ENCODE results near the gene APOBEC3C. TPM values are rescaled to one million over a fixed set of nuclear protein-coding genes. Genes with fewer than 3 reads are reported as not detected.
"Not testable (repeated sequence)": the region's sequence is repeated elsewhere in the genome, so short reads cannot be mapped to it uniquely, and the experiment has no call there.

The APOBEC3C gene
- total RNA-seq, 1 donor from 2014 or later: 7.8 TPM

DNA sequence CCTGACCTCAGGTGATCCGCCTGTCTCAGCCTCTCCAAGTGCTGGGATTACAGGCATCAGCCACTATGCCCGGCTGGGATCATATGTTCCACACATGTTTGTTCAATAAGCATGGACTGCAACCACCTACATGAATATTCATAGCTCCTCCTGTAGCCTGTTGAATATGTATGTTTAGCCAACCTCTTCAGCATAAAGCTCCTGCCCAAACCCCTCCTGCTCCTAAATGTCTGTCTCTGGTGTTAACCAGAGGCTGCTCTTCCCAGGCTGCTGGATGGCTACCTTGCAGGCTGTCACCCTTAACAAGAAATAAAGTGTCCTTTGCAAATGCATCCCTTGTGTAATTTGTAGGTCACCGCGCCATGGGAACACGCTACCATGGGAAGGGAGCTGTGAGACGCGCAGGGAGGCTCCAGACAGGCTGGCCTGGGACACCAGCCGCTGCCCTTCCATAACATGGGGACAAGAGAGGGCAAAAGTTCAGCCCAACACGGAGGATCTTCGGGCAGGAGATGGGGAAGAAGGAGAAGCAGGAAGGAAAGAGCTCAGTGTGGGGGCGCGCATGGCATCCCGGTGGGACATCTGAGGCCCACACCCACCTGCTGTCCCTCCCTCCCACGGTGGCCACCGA lies 6.1 kb downstream of the APOBEC3C start:
- not testable (repeated sequence) for DNase-seq (ENCODE audit: low read depth, low spot score)

DNA sequence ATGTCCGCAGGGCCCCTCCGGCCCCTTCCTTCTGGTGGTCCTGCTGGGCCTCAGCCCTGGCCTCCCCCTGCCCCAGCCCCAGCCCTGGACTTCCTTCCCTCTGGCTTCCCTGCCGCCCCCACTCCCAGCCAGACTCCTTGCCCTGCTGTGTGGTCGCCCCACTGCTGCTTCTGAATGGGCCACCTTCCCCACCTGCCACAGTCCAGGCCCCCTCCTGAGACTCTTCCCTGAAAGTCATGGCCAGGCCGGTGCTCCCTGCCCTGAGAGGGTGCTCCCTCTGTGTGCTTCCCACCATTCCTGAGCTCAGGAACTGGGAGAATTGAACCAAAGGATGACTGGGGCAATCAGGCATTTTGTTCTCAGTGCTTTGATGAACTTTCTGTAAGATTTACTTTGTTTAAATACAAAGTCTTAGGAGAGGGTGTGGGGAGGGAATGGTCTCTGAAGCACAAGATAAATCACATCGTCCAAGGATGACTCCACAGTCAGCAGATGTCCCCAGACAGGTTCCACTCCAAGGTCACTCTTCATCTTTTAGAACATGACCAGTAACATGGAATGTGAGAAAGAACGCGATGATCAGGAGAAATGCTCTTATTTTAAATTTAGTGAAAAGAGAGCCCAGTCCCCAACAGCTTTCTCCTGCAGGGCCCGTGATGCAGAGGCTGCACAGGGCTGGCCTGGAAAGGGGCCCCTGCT lies 7.6 kb downstream of the APOBEC3C start:
- no peak for DNase-seq (ENCODE audit: low read depth, low spot score)

DNA sequence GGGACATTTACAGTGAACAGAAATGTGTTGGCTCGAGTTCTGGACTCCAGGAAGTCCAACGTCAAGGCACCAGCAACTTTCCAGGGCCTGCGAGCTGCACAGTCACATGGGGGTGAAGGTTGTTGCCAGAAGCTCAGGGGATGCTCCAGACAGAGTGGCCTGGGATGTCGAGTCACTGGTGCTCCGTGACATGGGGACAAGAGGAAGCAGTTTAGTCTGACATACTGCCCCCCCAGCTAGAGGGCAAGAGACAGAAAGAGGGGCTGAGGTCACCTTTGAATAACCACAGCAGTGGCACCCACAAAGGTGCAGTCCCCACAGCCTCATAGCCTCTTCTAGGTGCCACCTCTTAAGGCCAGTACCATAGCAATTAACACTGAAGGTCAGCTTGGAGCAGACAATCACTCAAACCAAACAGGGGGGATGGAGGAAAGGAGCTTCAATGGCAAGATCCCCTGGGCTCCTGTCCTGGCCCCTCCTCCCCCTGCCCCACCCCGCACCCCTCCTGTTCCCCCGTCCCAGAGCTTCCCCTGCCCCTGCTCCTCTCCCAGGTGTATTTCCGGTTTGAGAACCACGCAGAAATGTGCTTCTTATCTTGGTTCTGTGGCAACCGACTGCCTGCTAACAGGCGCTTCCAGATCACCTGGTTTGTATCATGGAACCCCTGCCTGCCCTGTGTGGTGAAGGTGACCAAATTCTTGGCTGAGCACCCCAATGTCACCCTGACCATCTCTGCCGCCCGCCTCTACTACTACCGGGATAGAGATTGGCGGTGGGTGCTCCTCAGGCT lies 10.7 kb downstream of the APOBEC3C start:
- no peak for DNase-seq (ENCODE audit: low read depth, low spot score)

GRCh38 chr22:39026509-39027150 lies 12.6 kb downstream of the APOBEC3C start:
- DNase-seq (ENCODE audit: low read depth, low spot score): no peak

DNA sequence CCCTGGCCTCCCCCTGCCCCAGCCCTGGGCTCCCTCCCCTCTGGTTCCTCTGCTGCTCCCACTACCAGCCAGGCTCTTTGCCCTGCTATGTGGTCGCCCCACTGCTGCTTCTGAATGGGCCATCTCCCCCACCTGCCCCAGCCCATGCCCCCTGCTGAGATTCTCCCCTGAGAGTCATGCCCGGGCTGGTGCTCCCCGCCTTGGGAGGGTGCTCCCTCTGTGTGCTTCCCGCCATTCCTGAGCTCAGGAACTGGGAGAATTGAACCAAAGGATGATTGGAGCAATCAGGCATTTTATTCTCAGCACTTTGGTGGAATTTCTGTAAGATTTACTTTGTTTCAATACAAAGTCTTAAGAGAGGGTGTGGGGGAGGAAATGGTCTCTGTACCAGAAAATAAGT lies 13.7 kb downstream of the APOBEC3C start:
- no peak for DNase-seq (ENCODE audit: low read depth, low spot score)

- no peak for DNase-seq (ENCODE audit: low read depth, low spot score)
Observed at GRCh38 chr22:39028281-39028680, 14.2 kb downstream of the APOBEC3C start.

DNA sequence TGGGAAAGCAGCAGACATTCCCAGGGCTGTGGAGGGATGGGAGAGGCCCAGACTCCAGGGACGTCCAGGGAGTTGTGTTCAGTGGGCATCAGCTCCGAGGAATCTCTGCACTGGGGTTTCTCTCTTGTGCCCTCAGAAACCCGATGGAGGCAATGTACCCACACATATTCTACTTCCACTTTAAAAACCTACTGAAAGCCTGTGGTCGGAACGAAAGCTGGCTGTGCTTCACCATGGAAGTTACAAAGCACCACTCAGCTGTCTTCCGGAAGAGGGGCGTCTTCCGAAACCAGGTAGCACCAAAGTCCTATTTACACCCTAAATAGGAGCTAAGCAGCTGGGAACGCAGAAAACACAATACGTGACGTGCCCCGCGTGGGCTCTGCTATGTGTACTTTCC lies 15.2 kb downstream of the APOBEC3C start:
- DNase-seq (ENCODE audit: low read depth, low spot score): no peak

- DNase-seq (ENCODE audit: low read depth, low spot score): no peak
Observed at GRCh38 chr22:39030705-39031104, 16.6 kb downstream of the APOBEC3C start.

- not testable (repeated sequence) for DNase-seq (ENCODE audit: low read depth, low spot score)
Observed at GRCh38 chr22:39031434-39032295, 17.6 kb downstream of the APOBEC3C start.

DNA sequence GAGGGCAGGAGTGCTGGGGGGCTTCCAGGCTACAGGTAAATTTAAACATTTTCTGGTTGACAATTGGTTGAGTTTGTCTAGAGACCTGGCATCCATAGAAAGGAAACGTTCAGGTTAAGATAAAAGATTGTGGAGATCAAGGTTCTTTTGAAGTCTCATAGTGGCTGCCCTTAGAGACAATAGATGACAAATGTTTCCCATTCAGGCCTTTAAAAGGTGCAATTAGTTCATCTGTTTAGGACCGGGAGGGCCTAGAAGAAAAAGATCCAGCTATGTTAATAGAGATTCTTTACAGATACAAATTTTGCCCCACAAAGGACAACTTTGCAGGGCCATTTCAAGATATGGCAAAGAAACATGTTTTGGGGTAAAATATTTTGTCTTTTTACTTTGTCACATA lies 23.0 kb downstream of the APOBEC3C start:
- DNase-seq (ENCODE audit: low read depth, low spot score): not testable (repeated sequence)

- no peak for DNase-seq (ENCODE audit: low read depth, low spot score)
Observed at GRCh38 chr22:39039306-39040126, 25.5 kb downstream of the APOBEC3C start.

- DNase-seq (ENCODE audit: low read depth, low spot score): not testable (repeated sequence)
Observed at GRCh38 chr22:39040155-39040537, 26.1 kb downstream of the APOBEC3C start.

DNA sequence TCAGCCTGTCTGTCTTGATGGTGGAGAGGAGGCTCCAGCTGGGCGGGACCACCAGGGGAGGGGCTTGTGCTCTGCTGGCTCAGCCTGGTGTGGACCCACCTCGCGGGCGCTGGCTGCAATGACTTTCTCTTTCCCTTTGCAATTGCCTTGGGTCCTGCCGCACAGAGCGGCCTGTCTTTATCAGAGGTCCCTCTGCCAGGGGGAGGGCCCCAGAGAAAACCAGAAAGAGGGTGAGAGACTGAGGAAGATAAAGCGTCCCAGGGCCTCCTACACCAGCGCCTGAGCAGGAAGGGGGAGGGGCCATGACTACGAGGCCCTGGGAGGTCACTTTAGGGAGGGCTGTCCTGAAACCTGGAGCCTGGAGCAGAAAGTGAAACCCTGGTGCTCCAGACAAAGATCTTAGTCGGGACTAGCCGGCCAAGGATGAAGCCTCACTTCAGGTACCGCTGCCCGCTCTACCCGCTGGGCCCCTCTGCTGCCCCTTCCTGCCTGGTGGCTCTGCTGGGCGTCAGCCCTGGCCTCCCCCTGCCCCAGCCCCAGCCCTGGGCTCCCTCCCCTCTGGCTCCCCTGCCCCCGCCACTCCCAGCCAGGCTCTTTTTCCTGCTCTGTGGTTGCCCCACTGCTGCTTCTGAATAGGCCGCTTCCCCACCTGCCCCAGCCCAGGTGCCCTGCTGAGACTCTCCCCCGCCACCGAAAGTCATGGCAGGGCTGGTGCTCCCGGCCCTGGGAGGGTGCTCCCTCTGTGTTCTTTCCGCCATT lies 26.7 kb downstream of the APOBEC3C start, which contains the start of gene APOBEC3F:
TSS of gene APOBEC3F (plus strand) at position 327 of the 759 bp plus-strand sequence. CDS start at position 424, 97 bp downstream.
- DNase-seq (ENCODE audit: low read depth, low spot score): not testable (repeated sequence)

GRCh38 chr22:39041908-39042307 lies 27.9 kb downstream of the APOBEC3C start:
- DNase-seq (ENCODE audit: low read depth, low spot score): no peak

- not testable (repeated sequence) for DNase-seq (ENCODE audit: low read depth, low spot score)
Observed at GRCh38 chr22:39043063-39043462, 29.0 kb downstream of the APOBEC3C start.

DNA sequence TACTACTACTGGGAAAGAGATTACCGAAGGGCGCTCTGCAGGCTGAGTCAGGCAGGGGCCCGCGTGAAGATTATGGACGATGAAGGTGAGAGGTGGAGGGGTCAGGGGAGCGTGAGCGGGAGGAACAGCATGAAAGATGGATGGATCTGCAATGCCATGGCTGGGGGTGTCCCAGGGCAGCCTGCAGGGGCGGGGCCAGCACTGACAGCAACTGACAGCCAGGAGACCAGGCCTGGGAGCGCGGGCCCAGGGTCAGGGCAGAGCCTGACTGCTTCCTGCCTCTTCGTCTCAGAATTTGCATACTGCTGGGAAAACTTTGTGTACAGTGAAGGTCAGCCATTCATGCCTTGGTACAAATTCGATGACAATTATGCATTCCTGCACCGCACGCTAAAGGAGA lies 31.1 kb downstream of the APOBEC3C start:
- DNase-seq (ENCODE audit: low read depth, low spot score): not testable (repeated sequence)

GRCh38 chr22:39049486-39049885 lies 35.4 kb downstream of the APOBEC3C start:
- DNase-seq (ENCODE audit: low read depth, low spot score): not testable (repeated sequence)

DNA sequence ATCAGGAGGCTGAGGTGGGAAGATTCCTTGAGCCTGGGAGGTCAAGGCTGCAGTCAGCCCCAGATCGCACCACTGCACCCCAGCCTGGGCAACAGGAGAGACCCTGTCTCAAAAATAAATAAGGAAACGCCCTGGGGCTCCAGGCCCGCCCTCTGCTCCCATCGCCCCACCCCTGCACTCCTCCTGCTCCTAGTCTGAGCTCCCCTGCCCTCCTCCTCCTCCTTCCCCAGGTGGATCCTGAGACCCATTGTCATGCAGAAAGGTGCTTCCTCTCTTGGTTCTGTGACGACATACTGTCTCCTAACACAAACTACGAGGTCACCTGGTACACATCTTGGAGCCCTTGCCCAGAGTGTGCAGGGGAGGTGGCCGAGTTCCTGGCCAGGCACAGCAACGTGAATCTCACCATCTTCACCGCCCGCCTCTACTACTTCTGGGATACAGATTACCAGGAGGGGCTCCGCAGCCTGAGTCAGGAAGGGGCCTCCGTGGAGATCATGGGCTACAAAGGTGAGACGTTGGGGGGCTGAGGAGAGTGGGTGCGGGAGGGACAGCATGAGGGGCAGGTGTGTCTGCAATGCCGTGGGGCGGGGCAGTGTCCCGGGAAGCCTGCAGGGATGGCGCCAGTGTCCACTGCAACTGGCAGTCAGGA lies 37.9 kb downstream of the APOBEC3C start:
- DNase-seq (ENCODE audit: low read depth, low spot score): not testable (repeated sequence)

DNA sequence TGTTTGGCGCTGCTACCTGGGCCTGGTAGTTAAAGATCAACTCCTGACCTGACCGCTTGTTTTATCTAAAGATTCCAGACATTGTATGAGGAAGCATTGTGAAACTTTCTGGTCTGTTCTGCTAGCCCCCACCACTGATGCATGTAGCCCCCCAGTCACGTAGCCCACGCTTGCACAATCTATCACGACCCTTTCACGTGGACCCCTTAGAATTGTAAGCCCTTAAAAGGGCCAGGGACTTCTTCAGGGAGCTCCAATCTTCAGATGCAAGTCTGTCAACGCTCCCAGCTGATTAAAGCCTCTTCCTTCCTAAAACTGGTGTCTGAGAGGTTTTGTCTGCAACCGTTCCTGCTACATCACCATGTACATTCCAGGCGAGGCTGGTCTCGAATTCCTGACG lies 41.6 kb downstream of the APOBEC3C start:
- no peak for DNase-seq (ENCODE audit: low read depth, low spot score)
